Posterior cingulate gyrus (tissue), 11 donors: ENCODE results near the gene MZB1.
"Not testable (repeated sequence)": the region's sequence is repeated elsewhere in the genome, so short reads cannot be mapped to it uniquely, and the experiment has no call there.

Experiments
- DNase-seq, 10 donors: peaks; one replicate each; pipeline versions ENCODE4 v3.0.0 to v3.0.0-alpha.2; 2020 to 2021; ENCODE audit warnings: mixed read lengths in 3 of 10
- intact Hi-C: fragments of 100-400 bp; cut with DNase I; formaldehyde crosslinking; loops from one replicate; pipeline ENCODE4 v1.15.1; 2023

MZB1 gene

DNA sequence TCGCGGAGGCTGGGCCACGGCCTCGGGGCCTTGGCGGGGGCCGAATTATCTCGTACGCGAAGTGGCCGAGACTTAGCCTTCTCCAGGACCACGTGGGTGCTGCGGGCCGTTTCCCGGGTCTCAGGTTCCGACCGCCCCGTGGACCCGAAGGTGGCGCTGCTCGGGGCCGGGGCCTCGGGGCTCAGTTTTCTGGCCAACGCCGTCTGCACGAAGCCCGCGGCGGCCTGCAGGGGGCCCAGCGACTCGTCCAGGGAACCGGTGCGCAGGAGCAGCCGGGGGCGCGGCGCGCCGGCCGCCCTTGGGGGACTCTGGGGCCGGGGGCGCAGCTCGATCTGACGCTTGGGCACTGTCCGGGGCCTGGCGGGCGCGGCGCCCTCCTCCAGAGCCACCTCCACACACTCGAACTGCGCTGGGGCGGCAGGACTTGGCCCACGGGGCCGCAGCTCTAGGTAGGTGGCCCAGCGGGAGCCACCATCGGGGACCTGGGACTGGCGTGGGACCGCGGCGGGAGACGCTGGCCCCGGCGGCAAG lies 4.5 kb upstream of the MZB1 start:
- intact Hi-C loops: no loop called here
- DNase-seq: peak in 5 of 10 donors; percentile 32 to 90 (median 42)

DNA sequence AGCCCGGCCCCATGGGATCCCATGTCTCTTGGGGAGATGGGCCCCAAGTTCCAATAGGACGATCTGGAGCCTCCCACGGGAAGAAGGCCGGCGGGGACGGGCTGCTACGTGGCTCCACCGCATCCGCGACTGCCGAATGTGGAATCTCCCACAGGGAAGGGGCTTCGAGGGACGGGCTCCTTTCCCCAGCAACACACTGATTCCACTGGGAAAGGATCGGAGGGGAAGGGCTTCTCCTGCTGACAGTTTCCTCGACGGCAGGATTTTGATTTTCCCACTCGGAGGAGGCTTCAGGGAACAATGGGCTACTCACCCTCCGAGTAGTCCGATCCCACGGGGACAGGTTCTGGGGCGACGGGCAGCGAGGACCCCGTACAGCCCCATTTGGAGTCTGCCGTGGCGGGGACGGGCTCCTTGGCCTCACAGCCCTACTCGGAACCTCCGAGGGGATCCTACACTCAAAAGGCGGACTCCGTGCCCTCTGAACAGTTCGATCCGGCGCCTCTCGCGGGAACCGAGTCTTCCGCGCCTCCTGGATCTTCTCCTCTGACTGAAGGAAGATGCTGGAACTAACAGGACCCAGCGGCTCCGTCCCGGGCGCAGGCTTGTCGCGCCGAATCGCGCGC lies 3.9 kb upstream of the MZB1 start:
- intact Hi-C loops: no loop called here

DNA sequence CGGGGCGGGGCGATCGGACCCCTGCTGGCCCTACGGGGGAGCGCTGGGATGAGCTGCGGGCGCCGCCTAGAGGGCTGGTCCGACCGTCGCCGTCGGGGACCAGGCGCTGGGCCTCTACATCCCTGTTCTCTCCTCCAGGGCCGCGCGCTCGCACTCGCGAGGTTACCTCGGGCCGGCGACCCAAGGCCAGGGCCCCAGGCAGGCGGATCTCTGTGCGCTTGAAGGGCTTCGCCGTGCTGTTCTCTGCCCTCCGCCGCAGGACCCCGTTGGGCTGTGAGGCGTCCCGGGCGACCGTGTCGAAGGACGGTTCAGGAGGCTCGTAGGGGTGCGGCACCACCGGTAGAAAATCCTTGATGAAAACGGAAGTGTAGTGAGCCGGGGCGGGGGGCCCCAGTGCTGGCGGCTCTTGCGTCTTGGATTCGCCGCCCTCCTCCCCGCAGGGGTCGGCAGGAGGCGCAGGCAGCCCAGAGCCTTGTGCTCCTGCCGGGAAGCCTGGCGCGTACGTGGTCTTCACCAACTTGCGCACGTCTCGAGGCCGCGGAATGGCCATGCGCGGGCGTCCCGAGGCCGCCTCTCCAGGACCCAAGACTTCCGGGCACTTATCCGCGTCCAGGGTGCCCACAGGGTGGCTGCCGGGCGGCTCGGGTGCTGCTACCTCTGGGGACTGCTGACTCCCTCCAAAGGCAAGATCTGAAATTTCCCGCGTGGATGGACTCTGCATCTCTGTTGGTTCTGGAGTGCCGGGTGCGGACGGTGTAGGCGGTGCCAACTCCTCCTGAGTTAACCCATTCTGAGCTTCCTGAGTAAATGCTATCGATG lies 3.2 kb upstream of the MZB1 start:
- DNase-seq: peak in 4 of 10 donors; percentile 29 to 87 (median 52)
- intact Hi-C loops: no loop called here

More for the DNA sequence above, 3.9 kb upstream of the MZB1 start:
- DNase-seq: no peak

DNA sequence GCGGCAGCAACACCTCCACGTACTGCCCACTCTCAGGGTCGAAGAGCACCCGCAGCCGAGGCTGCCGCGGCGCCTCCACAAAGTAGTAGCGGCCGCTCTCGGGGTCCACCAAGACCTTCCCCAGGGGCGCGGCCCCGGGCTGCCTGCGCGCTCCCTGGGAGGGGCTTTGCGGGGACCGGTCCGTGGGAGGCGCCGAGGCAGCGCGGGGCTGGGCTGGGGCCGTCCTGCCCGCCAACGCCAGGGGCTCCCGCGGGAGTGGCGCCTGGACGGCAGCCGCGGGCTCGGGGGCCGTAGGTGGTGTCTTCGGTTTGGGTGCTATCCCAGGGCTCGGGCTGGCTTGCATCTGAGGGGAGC lies 2.6 kb upstream of the MZB1 start:
- intact Hi-C loops: no loop called here
- DNase-seq: peak in 2 of 10 donors; percentile 64 to 66

DNA sequence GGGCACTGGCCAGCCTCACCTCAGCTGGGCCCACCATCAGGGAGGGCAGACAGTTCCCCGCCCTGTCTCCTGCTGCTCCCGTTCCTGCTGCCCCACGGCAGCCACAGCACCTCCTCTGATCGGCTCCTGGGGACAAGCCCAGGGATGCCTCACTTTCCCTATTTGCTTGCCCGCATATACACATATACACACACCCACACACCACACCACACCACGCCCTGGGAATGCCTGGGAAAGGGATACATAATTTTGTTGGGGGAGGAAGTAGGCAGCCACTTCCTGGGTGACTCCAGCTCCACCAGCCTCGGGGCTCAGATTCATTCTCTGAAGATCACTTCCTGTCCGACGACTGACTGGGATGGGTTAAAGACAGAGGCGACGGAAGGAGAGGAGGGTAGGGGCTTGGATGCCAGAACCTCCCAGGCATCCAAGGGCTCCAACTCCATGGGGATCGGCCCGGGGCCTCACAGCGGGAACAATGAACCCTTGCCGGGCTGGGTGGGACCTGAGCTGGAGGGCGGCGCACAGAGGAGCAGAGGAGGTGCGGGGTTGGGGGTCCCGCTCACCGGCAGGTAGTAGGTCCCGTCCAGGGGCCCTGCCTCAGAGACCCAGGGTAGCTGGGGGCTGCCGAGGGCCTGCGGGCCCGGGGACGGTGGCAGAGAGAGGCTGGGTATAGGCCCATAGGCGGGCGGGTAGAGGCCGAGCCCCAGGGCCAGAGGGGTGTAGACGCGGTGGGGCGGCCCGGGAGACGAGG lies 2.0 kb upstream of the MZB1 start:
- DNase-seq: peak in 3 of 10 donors; percentile 67 to 80 (median 71)
- intact Hi-C loops: no loop called here

DNA sequence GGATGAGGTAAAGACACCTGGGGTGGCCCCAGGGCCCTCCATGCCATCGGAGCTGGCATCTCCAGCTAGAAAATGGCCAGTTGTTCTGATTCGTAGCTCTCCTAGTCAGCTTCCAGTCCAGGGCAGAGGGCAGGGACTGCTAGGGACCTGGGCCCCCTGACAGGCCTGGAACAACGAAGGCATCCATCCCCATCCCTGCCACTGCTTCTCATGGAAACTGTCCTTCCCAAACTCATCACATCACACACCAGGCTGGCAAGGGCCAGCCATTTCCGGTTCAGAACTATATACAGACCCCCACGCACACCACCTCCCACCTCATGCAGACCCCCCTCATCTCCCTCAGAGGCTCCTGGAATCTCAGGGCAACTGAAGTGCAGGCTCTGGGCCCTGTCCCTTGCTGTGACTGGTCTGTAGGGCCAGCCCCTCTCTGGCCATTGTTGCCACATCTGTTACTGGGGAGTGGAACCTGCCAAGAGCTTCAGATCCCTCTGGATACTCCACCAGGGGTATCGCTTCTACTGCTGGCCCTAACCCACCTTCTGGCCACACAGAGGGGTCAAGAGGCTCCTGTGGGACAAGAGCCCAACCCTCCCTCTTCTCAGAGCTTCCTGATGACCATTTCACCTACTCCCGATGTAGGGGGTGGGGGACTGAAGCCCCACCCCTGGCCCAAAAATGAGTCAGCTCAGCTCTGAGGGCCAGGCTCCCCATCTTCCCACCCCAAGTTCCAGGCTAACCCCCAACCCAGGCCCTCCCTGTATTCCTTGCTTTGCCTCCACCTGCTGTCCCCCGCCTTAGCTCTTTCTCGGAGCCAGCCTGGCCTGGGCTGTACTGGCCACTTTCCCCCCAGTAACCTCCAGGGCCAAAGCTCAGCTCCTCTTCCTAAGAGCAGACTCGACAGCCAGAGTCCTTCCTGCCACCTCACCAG lies 1.2 kb upstream of the MZB1 start:
- intact Hi-C loops: no loop called here
- DNase-seq: peak in 3 of 10 donors; percentile 45 to 69 (median 63)

DNA sequence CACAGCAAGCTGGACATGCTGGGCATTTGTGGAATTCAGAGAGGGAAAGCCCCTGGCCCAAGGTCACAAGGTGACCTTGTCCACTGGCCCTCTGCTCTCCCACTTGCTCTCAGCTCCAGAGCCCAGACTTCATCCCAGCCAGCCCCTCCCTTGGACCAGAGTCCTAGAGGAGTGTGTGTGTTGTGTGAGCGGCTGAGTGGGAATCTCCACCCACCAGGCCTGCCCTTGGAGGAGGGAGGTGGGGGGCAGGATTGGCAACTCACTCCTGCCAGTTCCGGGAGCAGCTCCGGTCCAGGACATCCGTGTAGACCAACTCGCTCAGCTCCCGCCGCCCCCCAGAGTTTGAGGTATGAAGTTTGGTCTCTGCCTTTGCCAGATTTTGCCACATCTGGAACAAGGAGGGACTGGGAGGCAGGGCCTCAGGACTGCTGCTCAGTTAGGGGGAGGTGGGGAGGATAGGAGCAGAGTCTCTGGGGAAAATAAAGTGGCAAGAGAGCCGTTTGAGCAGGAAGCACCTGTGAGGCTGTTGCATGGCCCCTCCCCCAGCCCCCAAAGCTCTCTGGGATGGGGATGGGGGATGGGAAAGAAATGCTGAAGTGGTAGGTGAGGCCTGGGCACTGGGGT lies 1.4 kb downstream of the MZB1 start:
- DNase-seq: peak in 3 of 10 donors; percentile 38 to 59 (median 40)
- intact Hi-C loops: no loop called here

DNA sequence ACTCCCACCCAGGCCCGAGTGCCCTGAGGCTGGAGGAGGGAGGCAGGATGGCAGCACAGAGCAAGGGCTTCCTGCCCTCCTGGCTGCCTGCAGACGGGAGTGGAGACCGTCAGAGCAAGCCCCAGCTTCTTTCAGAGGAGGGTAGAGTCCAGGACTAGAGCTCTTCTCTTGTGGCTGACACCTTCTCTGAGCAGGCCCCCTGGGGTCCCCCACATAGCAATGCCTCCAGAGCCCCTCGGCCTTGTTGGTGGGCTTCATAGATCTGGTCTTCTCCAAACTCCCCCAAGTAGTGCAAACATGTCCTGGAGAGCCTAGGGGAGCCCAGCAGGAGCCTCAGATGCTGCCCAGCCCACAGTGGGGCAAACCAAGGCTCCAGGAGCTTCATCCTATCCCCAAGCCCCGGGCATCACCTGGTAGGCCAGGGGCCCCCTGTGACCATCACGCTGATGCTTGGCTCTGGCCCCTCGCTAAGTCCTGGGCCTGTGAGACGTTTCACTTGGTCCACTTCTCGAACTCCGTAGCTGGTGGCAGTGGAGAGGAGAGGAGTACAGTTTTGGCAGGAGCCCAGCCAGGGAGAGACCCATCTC lies 2.0 kb downstream of the MZB1 start:
- intact Hi-C loops: no loop called here
- DNase-seq: peak in 3 of 10 donors; percentile 25 to 55 (median 39)

DNA sequence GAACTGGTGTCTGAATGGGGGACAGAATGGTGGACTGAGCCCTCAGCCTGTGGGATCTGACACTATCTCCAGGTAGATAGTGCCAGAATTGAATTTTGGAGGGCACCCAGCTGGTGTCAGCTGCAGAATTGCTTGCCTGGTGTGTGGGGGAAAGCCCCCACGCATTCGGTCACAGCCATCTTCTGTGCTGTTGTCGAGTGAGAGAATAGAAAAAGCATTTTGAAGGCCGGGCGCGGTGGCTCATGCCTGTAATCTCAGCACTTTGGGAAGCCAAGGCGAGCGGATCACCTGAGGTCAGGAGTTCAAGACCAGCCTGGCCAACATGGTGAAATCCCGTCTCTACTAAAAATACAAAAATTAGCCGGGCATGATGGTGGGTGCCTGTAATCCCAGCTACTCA lies 2.8 kb downstream of the MZB1 start:
- intact Hi-C loops: not testable (repeated sequence)

DNA sequence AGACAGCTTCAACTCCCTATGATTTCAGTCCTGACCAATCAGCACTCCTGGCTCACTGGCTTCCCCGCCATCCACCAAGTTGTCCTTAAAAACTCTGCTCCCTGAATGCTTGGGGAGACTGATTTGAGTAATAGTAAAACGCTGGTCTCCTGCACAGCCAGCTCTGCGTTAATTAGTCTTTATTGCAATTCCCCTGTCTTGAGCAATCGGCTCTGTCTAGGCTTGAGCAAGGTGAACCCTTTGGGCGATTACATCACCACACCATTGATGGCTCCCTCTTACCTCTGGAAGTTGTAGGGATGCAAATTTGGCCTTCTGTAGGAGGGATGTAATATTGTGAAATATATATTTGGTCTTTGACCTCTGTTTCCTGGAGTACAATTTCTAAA lies 3.7 kb downstream of the MZB1 start:
- DNase-seq: peak in 2 of 10 donors; percentile 13 to 42
- intact Hi-C loops: no loop called here

More for the DNA sequence above, 2.8 kb downstream of the MZB1 start:
- peak in 3 of 10 donors; percentile 42 to 50 (median 49) for DNase-seq

DNA sequence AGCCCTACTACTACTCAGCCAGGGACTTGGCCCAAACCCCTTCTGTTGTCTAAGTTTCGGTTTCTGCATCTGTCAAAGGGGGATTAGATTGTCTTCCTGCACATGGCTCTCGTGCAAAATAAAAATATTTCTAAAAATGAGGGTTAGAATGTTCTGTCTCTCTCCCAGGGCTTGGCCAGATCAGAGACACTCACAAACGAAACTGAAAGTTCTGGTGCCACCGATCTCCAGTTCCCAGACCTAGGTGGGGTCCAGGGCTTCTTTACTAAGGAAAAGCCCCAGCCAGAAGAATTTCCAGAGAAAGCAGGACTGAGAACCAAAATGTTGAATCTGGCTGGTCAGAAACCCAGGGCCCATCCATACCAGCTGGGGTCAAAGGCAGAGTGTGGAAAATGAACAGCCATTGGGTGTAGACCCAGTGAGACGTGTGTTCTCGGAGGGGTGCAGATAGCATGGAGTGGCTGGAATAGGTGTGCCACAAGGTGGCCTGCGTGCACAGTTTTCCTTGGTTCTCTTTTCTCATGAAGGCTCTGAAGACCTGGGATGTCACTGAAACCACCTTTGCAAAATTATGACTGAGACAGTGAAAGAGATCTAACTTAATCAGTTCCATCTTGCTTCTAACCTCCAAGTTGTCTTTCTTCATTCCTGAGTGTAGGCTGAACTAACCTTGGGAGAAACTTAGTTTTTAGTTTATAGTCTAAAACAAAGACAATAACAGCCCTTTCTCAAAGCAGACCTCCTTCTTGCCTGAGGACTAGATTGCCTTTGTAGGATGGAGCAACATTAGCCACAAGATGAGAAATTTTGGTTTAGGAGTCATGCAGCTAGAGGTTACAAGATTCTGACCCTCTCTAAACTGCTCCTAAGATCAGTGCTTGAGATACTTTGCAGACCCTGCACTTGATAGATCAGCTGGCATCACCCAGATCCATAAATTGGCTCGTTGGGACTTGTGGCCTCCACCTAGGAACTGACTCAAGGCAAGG lies 4.4 kb downstream of the MZB1 start:
- peak in 1 of 10 donors; percentile 13 for DNase-seq
- intact Hi-C loops: no loop called here

DNA sequence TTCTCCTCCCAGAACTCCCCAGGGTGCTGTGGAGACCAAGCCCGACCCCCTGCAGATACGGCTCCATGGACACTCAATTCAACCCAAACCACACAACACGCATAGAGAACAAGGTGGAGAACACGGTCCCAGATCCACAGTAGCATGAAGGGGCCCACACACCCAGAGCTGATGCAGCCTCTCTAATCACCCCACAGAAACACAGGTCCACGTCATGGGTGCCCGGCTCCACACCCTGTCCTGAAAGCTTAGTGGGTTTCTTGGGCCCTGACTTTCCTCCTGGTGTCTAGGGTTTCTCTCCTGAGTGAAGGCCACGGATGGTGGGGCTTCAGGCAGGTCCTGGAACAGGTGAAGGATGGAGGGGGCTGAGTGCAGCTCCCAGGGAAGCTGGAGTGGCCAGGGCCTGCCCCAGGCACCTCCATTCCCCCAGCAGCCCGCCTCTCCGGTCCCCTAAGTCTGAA lies 5.1 kb downstream of the MZB1 start:
- DNase-seq: peak in 3 of 10 donors; percentile 16 to 76 (median 55)
- intact Hi-C loops: no loop called here

DNA sequence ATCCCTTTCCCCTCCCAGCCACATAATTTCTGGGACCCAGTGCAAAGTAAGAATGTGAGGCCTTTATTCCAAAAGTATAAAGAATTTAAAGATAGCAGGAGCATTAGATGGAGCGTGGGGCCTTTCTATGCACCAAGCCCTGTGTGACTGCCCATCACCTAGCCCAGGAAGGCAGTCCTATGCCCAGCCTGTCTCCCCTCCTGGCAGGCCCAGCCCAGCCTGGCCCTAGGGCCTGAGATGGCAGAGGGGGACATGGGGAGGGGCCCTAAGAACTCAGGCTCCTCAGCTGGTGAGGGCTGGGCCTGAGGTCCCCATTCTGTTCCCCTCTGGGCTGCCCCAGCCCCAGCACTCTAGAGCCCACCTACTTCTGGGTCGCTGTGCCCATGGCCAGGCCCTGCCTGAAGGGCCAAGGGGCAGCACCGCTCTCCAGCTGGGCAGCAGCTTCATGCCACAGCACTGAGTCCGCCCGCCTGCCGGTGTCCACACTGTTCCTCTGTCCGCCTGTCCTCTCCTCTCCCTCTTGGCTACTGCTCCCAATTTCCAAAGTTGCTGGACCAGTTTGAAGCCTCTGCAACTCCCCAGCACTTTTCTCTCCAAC lies 5.6 kb downstream of the MZB1 start:
- DNase-seq: peak in 3 of 10 donors; percentile 33 to 74 (median 54)
- intact Hi-C loops: no loop called here

DNA sequence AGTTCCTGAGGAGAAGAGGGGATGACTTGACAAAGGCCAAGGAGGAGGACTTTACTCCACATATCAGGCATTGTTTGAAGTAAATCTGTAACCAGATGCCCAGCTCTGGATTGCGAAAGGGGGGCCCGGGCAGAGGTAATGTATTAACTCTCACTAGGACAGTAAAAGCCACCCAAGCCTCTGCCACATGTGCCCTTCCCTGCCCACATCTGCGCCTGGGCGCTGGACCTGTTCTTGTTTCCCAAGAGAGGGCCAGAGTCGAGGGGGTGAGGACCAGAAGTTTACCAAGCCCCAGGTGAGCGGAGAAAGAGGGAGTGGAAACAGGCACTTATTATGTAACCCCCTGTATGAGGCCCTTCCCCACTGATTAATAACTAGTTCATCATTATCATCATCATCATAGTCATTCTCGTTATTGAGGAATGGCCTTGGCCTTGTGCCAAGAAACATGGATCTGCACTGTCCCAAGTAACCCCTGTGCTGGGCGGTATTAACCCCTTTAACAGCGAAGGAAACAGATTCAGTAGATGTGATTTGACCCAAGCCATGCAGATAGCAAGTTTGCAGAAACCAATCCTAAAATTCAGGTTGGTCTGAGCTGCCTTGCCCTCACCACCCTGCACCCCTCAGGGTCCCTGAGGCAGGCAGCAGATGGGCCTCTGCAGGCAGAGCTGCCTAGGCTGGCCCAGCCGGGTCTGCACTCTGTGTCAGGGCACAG lies 6.3 kb downstream of the MZB1 start, which contains the start of gene SLC23A1:
TSS of gene SLC23A1 (minus strand) at position 23 of the 718 bp plus-strand sequence. CDS start 44 bp downstream, outside the sequence.
- intact Hi-C loops: no loop called here
- DNase-seq: peak in 3 of 10 donors; percentile 40 to 58 (median 57)

DNA sequence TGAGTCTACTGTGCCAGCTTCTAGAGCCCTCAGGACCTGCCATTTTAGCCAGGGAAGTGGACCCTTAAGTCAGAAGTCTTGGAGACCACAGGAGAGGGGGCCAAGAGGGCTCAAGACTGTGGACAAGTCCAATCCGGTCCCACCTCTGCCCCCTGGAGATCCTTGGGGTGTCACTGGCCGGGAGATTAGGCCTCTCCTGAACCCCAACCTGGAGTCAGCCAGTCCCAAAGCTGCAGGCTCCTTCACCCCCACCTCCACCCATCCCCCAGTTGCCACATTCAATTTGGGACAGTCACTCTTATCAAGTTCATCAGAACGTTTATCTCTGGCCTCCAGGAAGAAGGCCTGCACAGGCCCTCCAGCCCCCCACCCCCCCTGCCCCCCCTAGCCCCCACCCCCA lies 6.9 kb downstream of the MZB1 start:
- intact Hi-C loops: no loop called here
- DNase-seq: peak in 3 of 10 donors; percentile 5 to 71 (median 65)
